Activated CD8-positive, alpha-beta memory T cell treated with anti-CD3 and anti-CD28 coated beads for 24 hours (primary cell): ENCODE measurements around the gene ATIC.

Source experiments
- DNase-seq: peaks from one replicate; pipeline ENCODE4 v3.0.0-alpha.2; 2020

ATIC gene

GRCh38 chr2:215378045-215378444 lies 66.2 kb downstream of the ATIC start:
- DNase-seq: no peak

- DNase-seq: no peak
Measured at GRCh38 chr2:215379039-215379438, 67.2 kb downstream of the ATIC start.

- no peak for DNase-seq
Measured at GRCh38 chr2:215379948-215380347, 68.1 kb downstream of the ATIC start.

GRCh38 chr2:215380699-215381098 lies 68.8 kb downstream of the ATIC start:
- DNase-seq: no peak

- DNase-seq: no peak
Measured at GRCh38 chr2:215382011-215382410, 70.2 kb downstream of the ATIC start.

DNA sequence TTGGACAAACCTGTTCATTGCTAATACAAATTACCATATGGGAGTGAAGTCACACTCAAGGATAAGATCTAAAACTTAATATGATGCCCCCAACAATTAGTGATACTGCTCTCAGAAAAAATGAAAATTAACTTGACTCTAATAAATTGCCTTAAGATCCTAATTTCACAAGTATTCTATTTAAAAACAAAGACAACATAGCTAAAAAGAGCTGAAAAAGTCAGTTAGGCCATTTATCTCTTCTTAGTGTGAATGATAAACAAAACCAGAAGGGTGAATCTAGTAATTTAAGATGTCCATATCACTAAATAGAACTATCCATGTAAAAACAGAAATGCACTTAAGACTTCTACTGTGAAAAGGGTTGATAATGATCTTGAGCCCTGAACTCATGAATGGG lies 70.6 kb downstream of the ATIC start:
- DNase-seq: no peak

GRCh38 chr2:215383652-215384279 lies 71.9 kb downstream of the ATIC start:
- DNase-seq: no peak

GRCh38 chr2:215384710-215385109 lies 72.9 kb downstream of the ATIC start:
- DNase-seq: no peak

DNA sequence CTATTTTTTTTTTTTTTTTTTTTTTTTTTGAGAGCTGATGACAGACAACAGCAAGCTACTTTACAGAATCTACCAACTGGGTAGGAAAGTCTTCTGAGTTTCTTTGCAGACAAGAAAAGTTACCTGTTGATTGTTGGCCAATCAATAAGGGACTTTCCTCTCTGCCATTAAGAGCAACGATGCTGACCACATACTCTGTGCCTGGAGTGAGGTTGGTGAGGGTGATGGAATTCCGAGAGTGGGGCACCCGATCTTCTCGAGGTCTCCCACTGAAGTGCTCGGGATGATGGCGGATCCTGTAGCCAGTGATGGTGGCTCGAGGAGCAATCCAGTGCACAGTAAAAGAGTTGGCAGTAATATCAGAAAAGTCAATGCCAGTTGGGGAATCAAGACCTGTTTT lies 74.7 kb downstream of the ATIC start:
- DNase-seq: no peak

GRCh38 chr2:215388002-215388728 lies 76.3 kb downstream of the ATIC start:
- no peak for DNase-seq

- DNase-seq: no peak
Measured at GRCh38 chr2:215390550-215390913, 78.7 kb downstream of the ATIC start.

DNA sequence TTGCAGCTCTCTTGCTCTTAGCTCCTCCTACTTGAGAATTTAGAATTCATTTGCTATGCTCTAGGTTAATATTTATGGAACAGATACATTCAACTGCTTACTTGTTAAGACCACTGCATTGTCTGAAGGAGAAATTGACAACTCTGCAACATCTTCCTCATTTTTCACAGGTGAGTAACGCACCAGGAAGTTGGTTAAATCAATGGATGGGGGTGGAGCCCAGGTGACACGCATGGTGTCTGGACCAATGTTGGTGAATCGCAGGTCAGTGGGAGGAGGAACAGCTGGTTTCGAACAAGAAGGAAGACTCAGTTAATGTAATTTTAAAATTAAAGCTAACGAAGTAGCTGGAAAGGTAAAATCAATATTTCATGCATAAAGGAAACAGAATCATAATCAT lies 79.7 kb downstream of the ATIC start:
- DNase-seq: no peak

GRCh38 chr2:215392164-215392563 lies 80.3 kb downstream of the ATIC start:
- no peak for DNase-seq

DNA sequence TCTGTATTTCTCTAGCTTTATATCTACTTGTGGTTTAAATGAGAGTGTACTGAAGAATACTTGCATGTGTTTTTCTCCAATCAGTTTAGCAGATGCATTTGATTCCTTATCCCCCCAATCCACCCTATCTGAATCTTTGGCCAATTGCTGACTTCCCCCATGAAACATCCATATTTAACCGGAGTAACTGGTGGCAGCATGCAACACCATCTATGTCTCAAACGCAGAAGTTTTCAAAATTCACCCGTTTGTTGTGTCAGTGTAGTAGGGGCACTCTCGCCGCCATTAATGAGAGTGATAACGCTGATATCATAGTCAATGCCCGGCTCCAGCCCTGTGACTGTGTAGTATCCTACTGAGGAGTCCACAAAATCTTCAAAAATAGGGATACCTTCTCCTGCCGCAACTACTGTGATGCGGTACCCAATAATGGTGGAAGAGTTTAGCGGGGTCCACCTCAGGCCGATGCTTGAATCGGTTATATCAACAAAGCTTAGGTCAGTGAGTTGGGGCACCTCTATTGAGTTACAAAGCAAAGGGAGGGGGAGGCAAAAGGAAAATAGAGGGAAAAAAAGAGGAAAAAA lies 80.9 kb downstream of the ATIC start:
- no peak for DNase-seq

- DNase-seq: no peak
Measured at GRCh38 chr2:215394102-215394805, 82.4 kb downstream of the ATIC start.

GRCh38 chr2:215395687-215396460 lies 84.0 kb downstream of the ATIC start:
- no peak for DNase-seq

DNA sequence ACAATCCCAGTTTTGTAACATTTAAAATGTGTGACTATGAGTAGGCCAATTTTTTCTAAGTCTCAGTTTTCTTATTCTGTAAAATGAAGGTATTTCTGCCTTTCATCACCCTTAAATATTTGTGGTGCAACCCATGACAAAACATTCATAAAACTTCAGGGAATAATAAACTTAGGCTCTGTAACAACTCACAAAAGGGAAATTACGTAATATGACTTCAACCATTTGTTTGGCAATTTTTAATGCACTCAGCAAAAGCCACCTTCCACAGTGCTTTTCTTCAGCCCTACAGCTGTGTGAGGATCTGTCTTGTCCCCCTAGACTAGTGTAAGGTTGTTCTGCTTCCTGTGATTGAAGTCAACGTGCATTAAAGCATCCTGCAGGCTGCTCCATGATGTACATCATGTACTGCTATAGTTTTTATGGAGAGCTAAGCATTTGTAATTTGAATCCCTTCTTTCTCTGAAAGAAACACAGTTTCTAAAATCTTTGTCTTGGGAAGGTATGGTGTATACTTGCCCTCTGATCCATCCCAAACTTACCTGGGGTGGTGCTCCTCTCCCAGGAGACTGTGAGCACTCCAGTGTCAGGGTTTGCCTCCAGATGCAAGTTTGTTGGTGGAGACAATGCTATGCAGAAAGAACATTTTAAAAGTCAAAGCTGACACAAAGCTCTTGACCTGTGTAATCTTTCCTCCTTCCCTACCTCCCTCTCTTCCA lies 84.9 kb downstream of the ATIC start:
- DNase-seq: no peak

DNA sequence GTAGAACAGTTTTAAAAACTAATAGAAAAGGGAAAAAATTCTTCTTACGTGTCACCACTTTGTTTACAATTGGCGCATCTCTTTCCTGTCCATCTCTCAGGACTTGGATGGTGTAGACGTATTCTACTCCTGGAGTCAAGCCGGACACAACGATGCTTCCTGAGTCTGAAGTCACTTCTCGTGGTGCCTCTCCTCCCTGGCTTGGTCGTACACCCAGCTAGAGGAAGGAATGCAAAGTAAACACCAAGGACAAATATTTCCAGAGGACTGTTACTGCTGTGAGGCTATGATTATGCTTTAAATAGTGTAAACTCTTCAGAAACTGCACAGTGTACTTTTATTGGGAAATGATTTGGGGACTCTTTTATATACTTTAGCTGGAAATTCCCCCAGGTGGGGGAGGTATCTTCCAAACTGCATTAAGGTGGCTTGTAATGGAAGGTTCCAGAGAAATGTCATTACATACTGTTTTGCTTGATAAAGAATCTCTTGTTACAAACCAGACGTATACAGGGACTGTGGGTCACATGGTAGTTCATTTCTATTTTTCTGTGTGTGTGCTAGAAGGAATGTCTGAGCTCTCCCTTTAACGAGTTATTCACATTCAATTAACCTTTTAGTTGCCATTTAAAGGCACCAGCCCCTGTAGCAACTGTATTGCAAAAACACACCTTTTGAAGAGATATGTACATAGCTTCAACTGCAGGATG lies 85.9 kb downstream of the ATIC start:
- DNase-seq: no peak

DNA sequence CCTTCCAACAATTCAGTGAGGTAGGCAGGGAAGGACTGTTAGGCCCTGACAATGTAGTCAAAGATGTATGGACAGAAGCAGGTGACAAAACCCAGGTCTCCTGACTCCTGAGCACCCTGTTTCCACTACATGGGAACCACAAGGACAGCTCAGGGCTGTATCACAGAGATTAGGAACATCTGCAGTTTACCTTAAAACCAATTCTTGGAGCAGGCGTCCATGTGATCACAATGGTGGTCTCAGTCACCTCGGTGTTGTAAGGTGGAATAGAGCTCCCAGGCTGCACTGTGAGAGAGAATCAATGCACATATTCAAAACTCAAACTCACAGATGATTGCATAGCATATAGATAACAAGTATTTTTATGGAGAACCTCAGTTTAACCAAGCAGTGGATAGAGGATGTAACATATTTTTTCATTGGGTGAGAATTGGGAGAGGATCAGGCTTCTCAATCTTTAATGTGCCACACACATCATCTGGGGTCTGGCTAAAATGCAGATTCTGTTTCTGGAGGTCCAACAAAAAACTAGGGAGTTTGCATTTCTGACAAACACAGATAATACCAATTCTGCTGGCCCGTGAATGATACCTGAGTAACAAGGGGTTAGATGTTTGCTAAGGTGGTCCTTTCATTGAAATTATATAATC lies 87.3 kb downstream of the ATIC start:
- no peak for DNase-seq
